NCI-H2029 (cell line): ENCODE measurements around the gene TNNT3.
A peak's percentile ranks its signal among the peaks of the same experiment; 100 is the strongest.
"Not testable (repeated sequence)": the region's sequence is repeated elsewhere in the genome, so short reads cannot be mapped to it uniquely, and the experiment has no call there.

Experiments used
- DNase-seq: peaks from one replicate; lab custom pipeline; 2025; lab: John Stamatoyannopoulos, UW

The TNNT3 gene

DNA sequence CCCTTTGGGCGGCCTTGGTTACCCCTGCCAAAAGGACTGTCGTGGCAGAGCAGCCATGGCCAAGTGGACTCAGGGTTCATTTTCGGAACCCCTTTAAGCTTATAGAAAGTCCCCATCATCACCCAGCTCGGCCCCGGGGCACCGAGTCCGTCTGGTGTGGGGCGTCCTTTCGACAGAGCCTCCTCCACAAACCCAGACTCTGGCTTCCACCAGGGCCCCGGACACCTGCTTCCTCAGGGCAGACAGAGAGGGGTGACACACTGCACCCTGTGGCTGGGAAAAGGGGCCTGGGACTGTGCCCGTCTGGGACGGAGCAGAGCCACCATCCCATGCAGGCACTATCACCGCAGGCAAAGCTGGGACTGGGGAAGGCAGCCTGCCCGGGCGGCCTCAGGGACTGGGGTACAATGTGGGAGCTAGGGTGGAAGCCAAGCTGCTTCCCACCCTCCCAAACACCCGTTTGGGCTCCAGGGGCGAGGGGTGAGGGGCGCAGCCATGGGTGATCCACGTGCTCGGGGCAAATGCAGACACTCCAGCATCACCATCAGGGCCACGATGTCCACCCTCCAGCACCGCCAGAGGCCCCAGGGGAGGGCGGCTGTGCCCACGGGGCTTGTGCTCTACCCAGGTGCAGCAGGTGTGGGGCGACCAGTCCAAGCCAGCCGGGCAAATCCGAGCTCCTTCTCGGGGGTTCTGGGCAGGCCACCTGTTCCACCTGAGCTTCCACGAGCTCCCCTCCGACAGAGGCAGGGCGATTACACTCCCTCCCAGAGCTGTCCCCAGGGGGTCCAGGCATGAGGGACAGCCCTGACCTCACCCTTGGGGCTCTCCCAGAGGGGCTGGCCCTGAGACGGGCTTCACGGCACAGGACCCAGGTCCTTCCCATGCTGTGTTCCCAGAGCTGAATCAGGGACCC, 15.9 kb downstream of the TNNT3 start:
- DNase-seq = no peak

DNA sequence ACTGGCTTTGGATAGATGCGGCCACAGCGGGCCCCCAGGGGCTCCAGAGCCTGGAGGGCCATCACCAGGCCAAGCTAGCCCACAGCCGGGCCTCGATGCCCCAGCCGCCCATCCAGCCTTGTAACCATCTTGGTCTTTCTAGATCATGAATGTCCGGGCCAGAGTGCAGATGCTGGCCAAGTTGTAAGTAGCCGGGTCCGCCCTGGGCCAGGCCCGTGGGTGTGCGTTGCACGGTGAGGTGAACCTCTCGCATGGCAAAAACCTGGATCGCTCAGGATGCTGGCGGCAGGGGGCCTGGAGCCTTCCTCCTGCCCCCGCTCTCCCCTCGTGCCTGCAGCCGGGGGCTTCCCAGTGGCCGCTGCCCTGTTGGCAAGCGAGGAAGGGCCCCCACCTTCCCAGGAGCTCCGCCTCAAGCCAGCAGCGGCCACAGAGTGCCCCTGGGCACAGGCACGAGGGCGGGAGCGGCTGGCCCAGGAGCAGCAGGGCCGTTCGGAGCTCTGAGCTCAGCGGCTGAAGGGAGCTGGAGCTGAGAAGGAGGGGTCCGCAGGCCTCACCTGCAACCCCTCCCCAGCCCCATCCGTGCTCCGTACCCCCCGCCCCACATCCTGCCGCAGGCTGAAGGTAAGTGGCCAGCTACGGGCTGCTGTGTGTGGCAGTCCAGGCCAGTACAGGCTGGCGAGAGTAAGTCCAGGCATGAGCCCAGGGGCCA, 16.7 kb downstream of the TNNT3 start:
- no peak for DNase-seq

DNA sequence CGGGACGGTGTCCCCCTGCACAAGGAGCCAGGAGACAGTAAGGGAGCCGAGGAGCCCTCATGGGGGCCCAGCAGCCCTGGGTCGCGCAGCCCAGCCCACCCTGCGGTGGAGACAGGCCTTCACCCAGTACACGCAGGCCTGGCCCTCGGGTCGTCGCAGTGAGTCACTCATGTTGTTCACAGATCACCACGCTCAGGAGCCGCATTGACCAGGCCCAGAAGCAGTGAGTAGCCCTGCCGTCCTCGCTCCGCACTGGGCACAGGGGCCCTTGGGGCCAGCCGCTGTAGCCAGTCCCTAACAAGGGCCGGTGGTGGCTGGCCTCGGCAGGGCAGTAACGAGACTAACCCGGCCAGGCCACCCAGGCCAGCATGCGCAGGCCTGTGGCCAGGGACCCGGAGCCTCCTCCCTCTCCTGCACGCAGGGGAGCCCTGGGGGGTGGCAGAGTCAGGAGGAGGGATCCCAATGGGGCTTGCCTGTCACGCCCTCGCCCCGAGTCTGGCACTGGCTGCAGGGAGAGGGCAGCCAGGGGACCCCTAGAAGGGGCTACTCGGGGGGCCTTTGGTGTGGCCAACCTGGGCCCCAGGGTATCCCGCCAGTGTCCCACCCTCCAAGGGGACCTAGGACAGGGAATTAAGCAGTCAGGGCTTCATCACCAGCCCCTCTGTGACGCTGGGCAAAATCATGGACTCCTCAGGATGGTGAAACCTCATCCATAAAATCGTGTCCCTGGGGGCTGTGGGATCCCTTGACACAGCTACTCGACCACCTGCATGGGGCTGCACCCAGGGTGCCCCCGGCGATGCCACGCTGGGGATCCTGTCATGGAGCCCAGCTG, 17.5 kb downstream of the TNNT3 start:
- no peak for DNase-seq

DNA sequence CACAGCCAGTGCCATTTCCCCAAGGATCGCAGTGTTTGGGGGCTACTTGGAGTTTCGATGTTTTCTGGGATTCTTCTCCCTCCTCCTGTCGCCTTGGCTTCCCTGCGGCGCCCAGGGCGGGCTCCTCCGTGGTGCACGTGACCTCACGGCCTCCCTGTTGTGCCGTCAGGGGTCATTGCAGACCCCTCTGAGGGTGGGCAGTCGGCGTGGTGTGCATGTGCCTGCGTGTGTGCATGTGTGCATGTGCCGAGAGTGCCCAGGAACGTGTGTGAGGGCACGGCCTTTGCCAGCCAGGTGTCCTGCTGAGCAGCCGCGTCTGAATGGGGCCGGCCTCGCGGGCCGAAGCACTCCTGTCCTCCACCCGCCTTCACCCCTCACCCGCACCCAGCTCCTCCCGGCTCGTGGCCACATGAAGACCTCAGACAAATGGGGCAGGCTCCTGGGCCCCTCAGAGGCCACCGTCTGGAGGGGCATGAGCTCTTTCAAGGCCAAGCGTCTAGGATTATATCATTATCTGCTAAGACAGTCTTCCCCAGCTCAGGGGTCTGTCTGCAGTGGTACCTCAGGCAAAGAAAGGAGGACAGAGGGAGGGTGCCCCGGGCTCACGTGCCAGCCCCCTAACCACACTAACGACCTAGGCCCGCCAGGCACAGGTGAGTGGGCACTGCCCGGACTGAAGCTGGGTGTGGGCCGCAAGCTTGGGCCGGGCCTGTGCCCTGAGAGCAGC, 18.3 kb downstream of the TNNT3 start:
- DNase-seq = no peak

DNA sequence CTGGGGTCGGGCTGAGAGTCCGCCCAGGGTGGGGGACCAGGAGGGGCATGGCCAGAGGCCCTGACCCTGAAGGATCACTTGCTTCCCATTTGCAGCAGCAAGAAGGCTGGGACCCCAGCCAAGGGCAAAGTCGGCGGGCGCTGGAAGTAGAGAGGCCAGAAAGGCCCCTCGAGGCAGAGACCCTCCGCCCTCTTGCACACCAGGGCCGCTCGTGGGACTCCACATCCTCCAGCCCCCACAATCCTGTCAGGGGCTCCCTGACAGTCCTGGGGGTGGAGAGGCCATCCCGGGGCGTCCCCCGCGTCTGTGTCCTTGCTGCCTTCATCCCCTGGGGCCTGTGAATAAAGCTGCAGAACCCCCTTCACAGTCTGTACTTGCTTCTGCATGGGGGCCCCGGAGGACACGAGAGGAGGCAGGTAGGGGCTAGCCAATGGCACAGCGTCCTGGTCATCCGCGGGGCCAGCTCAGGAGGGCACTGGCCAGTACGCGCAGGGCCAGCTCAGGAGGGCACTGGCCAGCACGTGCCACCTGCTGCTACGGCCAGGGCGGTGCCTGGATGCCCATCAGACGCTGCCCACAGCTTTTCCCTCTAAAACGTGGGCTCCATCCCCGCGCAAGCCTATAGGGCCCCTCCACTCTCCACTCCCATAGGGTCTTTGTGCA, 19.0 kb downstream of the TNNT3 start:
- DNase-seq = no peak

DNA sequence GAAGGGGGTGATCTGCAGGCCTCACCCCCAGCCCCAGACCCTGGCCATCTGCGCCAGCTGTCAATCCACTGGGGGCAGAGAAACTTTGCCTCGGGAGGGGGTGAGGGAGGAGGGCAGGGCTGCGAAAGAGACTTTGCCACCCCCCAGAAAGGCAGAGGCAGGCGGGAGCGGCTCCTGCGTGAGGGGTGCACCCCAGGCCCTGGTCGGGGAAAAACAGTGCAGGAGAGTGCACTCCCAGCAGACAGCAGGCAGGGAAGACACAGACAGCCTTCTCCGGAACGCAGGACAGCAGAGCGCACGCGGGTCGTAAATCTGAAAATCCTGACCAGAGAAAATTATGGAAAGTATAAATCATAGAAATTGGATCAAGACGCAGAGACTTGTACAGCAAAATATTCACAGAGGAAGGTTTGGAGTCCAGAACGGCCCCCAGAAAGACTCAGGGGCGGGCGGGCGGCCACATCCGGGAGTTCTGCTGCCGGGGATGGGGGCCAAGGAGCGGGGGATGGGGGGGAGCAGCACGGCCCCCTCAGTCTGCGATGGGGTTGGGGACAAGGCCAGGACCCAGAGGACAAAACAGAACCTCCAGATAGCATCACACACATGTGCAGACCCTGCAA, 19.6 kb downstream of the TNNT3 start:
- DNase-seq = no peak

DNA sequence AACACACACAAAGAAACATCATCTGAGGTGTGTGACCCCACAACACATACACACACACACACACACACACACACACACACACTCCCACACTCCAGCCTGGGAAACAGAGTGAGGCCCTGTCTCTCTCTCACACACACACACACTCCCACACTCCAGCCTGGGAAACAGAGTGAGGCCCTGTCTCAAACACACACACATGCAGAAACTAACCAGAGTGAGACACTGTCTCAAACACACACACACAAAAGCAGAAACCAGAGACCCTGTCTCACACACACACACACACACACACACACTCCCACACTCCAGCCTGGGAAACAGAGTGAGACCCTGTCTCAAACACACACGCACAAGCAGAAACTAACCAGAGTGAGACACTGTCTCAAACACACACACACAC, 20.3 kb downstream of the TNNT3 start:
- DNase-seq = not testable (repeated sequence)

DNA sequence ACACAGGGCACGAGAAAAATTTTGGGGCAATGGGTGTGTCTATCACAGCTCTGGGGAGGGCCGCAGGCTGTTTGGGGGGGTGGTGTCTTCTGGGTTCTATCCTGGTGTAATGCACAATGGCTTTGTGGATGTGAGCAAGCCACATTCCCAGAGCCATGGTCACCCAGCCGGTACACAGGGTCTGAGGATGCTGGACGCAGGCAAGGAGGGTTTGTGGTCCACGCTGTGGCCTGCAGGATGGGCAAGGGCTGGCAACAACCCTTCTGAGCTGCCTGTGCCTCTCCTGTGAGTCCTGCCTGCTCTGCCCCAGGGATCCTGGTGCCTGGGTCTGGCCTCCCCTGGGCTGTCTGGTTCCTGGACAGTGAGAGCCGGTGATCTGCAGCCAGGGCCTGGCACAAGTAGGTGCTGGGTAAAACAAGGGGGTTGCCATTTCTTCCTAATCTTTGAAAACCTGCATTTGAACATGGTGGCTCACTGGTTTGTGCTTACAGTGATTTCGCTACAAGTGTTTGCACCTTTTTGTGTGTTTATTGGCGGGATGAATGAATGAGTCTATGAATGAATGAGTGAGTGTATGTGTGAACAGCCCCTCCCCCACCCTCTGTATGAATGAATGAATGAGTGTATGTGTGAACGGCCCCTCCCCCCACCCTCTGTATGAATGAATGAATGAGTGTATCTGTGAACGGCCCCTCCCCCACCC, 23.2 kb downstream of the TNNT3 start:
- no peak for DNase-seq

DNA sequence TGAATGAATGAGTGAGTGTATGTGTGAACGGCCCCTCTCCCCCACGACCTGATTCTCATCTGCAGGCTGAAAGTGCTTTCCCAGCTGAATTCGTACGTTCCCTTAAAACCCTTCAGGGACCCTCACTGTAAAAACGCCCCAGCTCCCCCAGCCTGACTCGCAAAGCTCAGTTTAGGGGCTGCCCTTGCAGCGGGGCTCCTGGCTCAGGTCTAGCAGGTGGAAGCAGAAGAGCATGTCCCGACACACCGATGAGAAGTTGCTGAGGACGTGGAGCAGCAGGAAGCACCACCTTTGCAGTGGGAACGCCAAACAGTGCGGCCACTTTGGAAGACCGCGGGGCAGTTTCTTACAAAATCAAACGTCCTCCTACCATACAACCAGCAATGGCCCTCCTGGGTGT, 24.1 kb downstream of the TNNT3 start:
- DNase-seq = no peak

DNA sequence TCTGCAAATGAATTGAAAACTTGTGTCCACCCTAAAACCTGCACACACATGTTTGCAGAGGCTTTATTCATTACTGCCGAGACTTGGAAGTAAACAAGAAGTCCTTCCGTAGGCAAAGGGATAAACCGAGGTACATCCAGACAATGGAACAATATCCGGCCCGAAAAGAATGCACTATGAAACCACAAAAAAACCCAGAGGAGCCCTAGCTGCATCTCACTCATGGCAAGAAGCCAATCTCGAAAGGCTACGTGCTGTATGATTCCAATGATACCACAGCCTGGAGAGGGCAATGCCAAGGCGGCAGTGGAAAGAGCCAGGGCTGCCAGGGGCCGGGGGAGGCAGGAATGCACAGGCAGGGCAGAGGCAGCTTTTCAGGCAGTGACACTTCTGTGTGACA, 24.5 kb downstream of the TNNT3 start:
- DNase-seq = peak; percentile 55

DNA sequence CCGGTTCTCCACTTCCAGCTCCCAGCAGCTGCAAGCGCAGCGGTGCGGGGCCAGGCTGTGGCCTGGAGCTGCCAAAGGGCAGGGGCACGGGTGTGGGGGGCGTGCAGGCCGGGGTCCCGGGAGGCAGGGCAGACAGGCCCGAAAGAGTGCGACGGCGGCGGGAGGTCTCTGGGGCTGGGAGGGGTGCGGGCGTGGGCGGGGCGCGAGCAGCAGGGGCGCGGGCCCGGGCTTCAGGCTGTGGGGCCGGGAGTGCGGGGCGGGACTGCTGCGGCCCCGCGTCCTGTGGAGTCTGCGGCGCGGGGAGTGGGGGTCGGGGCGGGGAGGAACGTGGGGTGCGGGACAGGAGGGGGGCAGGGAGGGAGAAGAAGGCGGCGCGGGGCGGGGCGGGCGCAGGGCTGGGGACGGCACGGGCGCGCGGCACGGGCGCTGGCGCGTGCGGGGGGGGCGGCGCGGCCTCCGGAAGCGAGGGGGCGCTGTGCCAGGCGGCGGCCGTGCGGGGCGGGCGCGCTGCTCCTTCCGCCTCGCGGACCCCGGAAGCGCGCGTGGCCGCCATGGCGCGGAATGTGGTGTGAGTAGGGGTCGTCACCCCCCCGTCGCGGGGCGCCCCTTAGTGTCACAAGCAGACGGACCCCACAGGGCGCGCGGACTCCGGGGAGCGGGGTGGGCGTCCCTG, 27.4 kb downstream of the TNNT3 start, which contains the start of gene MRPL23:
Gene MRPL23, plus strand, starts transcription at position 521 of the 673 bp plus-strand sequence. Its CDS starts 31 bp downstream, at position 552.
- no peak for DNase-seq

DNA sequence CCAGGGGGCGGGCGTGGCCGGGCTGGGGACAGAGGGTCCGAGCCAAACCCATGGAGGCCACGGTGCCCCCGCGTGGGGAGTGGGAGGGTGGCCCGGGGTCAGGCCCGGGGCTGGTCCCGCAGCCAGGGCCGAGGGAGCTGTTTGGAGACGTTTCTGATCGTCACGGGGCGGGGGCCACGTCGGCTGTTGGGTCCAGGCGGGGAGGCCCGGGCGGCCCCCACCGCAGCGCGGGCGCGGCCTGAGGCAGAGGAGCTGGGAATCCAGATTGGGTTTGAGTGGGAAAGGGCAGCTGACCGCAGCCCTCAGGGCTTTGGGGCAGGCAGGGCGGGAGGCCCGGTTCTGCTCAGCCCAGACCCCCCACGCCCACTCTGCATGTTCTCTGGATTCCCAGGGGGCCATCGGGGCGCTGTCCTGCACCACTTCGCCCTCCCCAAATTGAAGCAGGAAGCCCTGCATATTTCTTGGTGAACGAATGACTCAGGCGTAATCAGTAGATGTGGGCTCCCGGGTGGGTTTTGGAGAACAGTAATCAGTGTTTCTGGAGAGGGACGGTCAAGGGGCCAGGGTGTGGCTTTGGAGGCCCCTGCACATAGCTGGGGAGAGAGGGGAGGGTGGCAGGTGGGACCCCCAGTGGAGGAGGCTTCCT, 28.2 kb downstream of the TNNT3 start:
- DNase-seq = no peak

DNA sequence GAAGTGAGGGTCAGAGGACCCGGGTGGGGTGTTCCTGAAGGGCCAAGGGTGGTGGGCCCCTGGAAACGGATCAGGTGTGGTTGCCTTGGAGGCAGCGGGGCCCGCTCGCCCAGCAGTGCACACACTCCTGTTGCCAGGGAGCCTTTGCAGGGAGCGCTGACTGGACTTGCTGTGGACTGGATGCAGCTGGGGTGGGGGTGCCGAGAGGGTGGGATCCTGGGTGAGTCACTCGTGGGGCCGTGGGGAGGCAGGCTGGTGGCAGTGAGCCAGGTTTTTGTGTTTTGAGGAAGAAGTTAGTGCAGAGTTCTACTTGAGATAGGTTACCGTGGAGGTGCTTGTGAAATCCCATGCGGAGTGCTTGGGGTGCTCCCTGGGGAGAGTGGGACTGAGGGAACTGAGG, 28.9 kb downstream of the TNNT3 start:
- no peak for DNase-seq

DNA sequence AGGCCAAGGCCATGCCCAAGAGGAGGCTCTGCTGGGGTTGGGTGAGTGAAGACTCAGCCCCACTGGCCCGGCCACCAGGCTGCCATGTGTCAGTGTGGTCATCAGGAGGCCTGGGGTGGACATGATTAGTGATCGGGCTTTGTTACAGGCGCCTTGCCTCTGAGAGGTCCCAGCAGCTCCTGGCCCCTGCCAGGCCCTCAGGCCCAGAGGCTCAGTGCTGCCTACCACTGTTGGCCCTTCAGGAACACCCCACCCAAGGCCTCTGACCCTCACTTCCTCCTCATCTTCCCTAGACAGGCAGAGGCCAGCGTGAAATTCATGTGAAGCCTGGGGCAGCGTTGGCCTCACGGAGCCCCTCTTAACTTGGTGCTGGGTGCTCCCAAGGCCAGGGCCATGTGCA, 29.8 kb downstream of the TNNT3 start:
- DNase-seq = no peak

DNA sequence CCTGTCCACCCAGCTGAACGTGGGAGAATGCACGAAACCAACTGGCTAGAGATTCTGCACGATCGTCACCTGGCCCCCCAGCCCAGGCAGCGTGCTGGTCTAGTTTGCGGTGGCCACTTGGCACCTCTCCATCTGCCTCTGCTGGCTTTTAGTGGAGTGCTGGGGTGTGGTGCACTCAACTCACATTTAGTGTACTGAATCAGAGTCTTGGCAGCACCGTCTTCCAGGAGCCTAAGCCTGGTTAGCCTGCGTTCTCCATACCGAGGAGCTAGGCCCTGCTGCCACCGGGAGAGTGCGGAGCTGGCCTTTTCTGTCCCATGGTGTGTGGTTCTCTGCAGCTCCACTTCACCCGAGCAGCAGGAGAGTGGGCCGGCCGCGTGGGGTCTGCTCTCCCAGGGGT, 30.4 kb downstream of the TNNT3 start:
- no peak for DNase-seq

DNA sequence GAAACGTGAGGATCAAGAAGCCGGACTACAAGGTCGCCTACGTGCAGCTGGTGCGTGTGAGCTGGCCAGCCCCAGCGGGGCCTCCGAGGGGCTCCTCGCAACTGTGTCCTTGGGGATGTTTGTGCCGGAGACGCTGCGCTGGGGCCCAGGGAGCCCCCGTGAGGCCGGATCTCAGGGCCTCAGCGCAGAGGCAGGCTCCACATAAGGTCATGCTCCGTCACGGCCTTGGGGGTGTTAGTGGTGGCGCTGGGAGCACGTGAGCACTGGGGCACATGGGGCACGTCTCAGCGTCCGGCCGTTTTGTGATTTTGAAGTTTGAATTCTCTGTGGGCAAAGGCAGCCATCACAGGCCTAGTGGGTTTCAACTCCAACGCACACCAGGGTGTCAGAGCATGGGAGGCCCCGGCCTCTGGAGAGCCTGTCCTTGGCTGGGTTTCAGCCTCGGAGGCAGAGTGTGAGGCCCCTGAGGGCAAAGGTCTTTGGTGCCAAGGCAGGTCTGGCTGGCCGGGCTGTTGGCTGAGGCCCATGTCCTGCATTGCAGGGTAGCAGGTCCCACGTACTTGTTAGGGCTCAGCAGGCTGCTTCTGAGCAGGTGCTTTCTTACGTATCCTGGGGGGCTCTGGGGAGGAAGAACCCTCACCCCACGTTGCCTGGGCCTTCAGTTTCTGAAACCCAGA, 33.4 kb downstream of the TNNT3 start:
- DNase-seq = no peak

DNA sequence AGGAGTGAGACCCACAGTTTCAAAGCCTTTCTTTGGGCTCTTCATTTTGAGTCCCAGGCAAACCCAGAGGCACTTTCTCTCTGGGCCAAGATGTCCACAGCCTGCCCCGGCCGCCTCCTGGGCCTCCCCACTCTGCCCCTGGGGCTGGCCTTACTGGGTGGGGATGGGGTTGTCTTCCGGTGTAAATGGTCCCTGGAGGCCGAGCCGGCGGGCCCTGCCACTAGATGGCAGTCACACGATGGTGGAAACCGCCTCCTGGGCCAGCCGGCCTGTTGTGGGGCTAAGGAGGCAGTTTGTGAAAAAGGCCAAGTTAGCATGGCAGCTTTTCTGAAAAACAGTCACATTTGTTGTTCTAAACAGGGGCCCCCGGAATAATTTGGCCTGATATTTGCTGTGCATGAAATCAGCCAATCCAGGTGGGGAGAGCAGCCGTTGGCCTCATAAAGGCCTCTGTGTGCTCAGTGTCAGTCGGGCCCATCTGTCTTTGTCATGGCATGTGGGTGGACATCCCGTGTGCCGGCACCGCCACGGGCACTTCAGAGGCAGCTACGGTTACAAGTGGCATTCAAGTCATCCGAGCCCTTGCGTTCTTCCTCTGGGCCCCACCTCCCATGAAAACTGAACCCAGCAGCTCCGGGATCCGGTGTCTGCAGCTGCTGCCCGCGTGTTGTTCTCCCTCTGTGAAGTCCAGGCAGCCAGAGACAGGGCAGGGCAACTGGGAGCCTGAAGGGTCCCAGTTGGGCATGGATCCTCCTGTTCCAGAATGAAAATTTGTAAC, 34.2 kb downstream of the TNNT3 start:
- DNase-seq = no peak

DNA sequence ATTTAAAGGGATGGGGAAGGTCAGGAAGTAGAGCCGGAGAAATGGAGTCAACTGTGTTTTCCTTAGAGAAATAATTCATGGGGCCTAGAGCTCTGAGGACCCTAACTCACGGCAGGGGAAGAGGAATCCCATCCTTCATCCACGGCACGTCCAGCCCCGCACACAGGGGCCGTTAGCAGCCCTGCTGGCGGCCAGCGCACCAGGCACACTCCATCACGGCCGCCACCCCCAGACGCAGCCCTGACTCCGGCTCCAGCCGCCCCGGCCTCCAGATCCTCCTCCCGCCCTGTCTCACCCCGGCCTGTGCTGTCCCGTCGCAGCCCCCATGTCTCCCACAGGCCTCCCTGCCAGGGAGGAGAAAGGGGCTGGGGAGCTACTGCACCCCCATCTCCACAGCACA, 38.9 kb downstream of the TNNT3 start:
- no peak for DNase-seq
